A673 (cell line): Measurements from ENCODE around the gene KXD1. TPM values are rescaled to one million over a fixed set of nuclear protein-coding genes. Genes with fewer than 3 reads are reported as not detected.

Experiments
- BruUV-seq: library from RNA; stranded (reverse); fragments of 400-500 nt; replicated peaks from 2 replicates; lab custom pipeline; 2021; lab: Mats Ljungman, UMichigan
- CTCF ChIA-PET: fragments of 300-600 bp; sonication (Branson Sonifier 250); formaldehyde crosslinking; loops from one replicate; lab custom pipeline; 2022; ENCODE audit warnings: antibody characterized with exemption; lab: Charles Lee
- POLR2A ChIA-PET: fragments of 300-600 bp; sonication (Branson Sonifier 250); formaldehyde crosslinking; loops from one replicate; lab custom pipeline; 2022; ENCODE audit warnings: antibody characterized with exemption; ENCODE audit not compliant: low non-redundant PET; lab: Charles Lee
- DNase-seq: peaks from one replicate; pipeline ENCODE4 v3.0.0-alpha.2; 2015; ENCODE audit warnings: low spot score
- H3K27ac ChIP-seq: fragments of 200-600 bp; sonication (generic); 2 replicates; pipeline ENCODE4 v1.5.1; 2016; ENCODE audit warnings: mixed run types, low read depth, mild to moderate bottlenecking, mixed read lengths, antibody characterized with exemption, low read length; ENCODE audit not compliant: poor library complexity, severe bottlenecking
- H3K27me3 ChIP-seq: fragments of 200-600 bp; sonication (generic); replicated peaks from 2 replicates; pipeline ENCODE4 v1.6.1; 2017; ENCODE audit warnings: mixed run types, low read depth, mild to moderate bottlenecking, mixed read lengths, antibody characterized with exemption, low read length; ENCODE audit not compliant: insufficient read depth, poor library complexity
- H3K36me3 ChIP-seq: fragments of 200-600 bp; sonication (generic); 2 replicates; pipeline ENCODE4 v1.6.1; 2016; ENCODE audit warnings: mixed run types, mild to moderate bottlenecking, mixed read lengths, antibody characterized with exemption, low read length; ENCODE audit not compliant: insufficient read depth, poor library complexity, severe bottlenecking
- H3K4me1 ChIP-seq: fragments of 200-600 bp; sonication (generic); 2 replicates; pipeline ENCODE4 v1.6.1; 2017; ENCODE audit warnings: mixed run types, mild to moderate bottlenecking, mixed read lengths, antibody characterized with exemption, low read length; ENCODE audit not compliant: insufficient read depth, poor library complexity, severe bottlenecking
- H3K4me3 ChIP-seq: fragments of 200-600 bp; sonication (generic); 2 replicates; pipeline ENCODE4 v1.5.1; 2016; ENCODE audit warnings: low read depth, mixed run types, mild to moderate bottlenecking, mixed read lengths, low read length; ENCODE audit not compliant: poor library complexity, severe bottlenecking
- H3K9me3 ChIP-seq: fragments of 200-600 bp; sonication (generic); 2 replicates; pipeline ENCODE4 v1.6.1; 2016; ENCODE audit warnings: mixed run types, low read depth, mild to moderate bottlenecking, mixed read lengths, antibody characterized with exemption, low read length; ENCODE audit not compliant: poor library complexity, severe bottlenecking
- EZH2 ChIP-seq: fragments of 200-600 bp; sonication (generic); IDR thresholded peaks from 2 replicates; pipeline ENCODE4 v1.6.1; 2017; ENCODE audit warnings: borderline replicate concordance, low read depth, mild to moderate bottlenecking, mixed read lengths, antibody characterized with exemption, low read length; ENCODE audit not compliant: poor library complexity, severe bottlenecking
- intact Hi-C: fragments of 100-400 bp; cut with micrococcal nuclease; formaldehyde crosslinking; loops from one replicate; pipeline ENCODE4 v1.10.0; 2022; ENCODE audit not compliant: unreplicated experiment
- total RNA-seq: library from RNA; stranded (reverse); gene quantifications from 2 replicates; pipeline ENCODE4 v1.2.3, GENCODE V29; 2021
- TF ChIP-seq, protein P1 (sequence below): fragments of 300-800, 200-600 bp; sonication (generic); conservative IDR thresholded peaks from 2 replicates; pipeline ENCODE4 v1.5.1; 2017; ENCODE audit warnings: low read depth, mild to moderate bottlenecking, antibody characterized with exemption, low read length, moderate library complexity, mixed read lengths

The KXD1 gene
- total RNA-seq, 1 experiment from 2014 or later, result 111 TPM

DNA sequence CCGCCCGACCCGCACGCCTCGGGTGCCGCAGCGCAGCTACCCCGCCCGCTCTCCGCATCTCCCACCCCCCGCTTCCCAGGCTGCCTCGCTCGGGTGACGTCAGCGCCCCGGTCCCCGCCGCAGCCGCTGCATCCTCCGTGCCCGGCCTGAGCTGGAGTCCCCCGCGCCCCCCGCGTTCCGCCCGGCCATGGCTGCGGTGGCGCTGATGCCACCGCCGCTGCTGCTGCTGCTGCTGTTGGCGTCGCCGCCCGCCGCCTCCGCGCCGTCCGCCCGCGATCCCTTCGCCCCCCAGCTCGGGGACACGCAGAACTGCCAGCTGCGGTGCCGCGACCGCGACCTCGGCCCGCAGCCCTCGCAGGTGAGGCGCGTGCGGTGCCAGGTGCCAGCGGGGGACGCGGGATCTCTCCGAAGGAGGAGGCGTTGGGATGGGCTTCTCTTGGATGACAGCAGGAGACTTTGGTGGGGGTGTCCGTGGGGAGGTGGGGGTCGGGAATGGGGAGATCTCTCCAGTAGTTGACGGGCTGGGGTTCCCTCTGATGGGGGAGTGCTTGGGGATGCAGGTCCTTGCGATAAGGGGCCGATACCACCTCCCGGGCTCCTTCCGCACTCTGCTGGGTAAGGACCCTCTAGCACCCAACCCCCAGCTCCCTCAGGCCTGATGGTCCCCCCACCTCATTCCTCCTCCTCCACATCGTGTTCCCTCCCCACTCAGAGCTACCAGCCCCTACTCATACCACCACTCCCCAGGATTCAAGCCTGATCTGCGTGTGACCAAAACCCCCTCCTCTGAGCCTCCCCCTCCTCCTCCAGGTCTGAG is 55.3 kb downstream of the KXD1 start, which contains the start of gene TMEM59L:
TSS of gene TMEM59L (plus strand) at position 99 of the 817 bp plus-strand sequence. CDS start at position 188, 89 bp downstream.
- BruUV-seq, result no TSS peak
- Histone ChIP-seq H3K4me3 (peak within 1 kb of the TSS; percentile 56), H3K27me3 (no peaks in the 10 kb centered on the region), H3K27ac (no peak within 1 kb of the TSS), H3K9me3 (no peaks in the 10 kb centered on the region), H3K36me3 (no peaks in the 10 kb centered on the region), H3K4me1 (peaks cover 44% of the 10 kb centered on the region)
- intact Hi-C loops, result no loop called here
- POLR2A ChIA-PET, result no interaction called here
- TF ChIP-seq, protein P1, sequence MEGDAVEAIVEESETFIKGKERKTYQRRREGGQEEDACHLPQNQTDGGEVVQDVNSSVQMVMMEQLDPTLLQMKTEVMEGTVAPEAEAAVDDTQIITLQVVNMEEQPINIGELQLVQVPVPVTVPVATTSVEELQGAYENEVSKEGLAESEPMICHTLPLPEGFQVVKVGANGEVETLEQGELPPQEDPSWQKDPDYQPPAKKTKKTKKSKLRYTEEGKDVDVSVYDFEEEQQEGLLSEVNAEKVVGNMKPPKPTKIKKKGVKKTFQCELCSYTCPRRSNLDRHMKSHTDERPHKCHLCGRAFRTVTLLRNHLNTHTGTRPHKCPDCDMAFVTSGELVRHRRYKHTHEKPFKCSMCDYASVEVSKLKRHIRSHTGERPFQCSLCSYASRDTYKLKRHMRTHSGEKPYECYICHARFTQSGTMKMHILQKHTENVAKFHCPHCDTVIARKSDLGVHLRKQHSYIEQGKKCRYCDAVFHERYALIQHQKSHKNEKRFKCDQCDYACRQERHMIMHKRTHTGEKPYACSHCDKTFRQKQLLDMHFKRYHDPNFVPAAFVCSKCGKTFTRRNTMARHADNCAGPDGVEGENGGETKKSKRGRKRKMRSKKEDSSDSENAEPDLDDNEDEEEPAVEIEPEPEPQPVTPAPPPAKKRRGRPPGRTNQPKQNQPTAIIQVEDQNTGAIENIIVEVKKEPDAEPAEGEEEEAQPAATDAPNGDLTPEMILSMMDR, result no peak
- no peak for TF ChIP-seq EZH2
- CTCF ChIA-PET, result no interaction called here
- no peak for DNase-seq

DNA sequence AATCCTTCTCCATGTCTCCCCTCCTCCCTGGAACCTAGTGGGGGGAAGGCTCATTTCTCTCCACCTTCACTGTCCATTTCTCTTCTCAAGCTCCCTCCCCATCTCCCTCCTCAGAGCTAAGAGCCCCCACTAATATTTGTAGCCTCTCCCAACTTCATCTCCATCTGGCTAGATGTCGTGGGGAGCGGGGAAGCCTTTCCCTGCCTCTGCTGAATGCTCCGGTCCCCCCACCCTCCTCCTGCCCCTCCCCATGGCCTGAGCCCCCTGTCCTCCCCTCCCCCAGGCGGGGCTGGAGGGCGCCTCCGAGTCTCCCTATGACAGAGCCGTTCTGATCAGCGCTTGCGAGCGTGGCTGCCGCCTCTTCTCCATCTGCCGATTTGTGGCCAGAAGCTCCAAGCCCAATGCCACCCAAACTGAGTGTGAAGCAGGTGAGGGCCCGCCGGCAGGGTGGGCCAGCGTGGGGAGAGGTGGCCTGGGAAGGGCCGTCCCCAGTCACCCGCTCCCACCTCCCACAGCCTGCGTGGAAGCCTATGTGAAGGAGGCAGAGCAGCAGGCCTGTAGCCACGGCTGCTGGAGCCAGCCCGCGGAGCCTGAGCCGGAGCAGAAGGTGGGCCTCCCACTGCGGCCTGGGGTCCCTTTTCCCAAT is 56.0 kb downstream of the KXD1 start:
- CTCF ChIA-PET, result no interaction called here
- Histone ChIP-seq H3K27me3 (no peaks in the 10 kb centered on the region), H3K9me3 (no peaks in the 10 kb centered on the region), H3K4me1 (peaks cover 37% of the 10 kb centered on the region), H3K4me3 (peak overlapping the region; percentile 56), H3K36me3 (no peaks in the 10 kb centered on the region), H3K27ac (no peak overlapping the region)
- no TSS peak for BruUV-seq
- intact Hi-C loops, result no loop called here
- POLR2A ChIA-PET, result no interaction called here
- TF ChIP-seq, protein P1, result no peak
- no peak for TF ChIP-seq EZH2
- no peak for DNase-seq

DNA sequence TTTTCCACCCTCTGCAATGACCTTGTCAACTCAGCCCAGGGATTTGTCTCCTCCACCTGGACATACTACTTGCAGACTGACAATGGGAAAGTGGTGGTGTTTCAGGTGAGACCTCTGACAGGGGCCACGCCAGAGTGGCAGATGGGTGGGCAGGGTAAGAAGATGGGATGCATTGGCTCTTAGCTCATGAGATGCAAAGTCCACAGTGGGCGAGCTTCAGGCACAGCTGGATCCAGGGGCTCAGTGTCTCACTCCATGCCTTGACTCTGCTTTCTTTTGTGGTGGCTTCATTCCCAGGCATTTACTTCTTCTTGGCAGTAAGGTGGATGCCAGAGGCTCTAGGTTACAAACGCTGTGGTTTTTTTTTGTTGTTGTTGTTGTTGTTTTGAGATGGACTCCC is 58.4 kb downstream of the KXD1 start:
- no peak for DNase-seq
- H3K4me3 ChIP-seq, result no peak overlapping the region
- no peak overlapping the region for H3K27ac ChIP-seq
- H3K4me1 ChIP-seq, result peaks cover 15% of the 10 kb centered on the region
- TF ChIP-seq, protein P1, result no peak
- TF ChIP-seq EZH2, result no peak
- BruUV-seq, result no TSS peak
- ChIA-PET CTCF (no interaction called here), POLR2A (no interaction called here)
- no peaks in the 10 kb centered on the region for H3K9me3 ChIP-seq
- intact Hi-C loops, result no loop called here
- no peaks in the 10 kb centered on the region for H3K36me3 ChIP-seq
- no peaks in the 10 kb centered on the region for H3K27me3 ChIP-seq
